Activated CD4-positive, alpha-beta T cell treated with anti-CD3 and anti-CD28 coated beads, Interleukin-2, amount 50 U/mL, for 4 hours (primary cell): ENCODE measurements around the gene NLN.
"Not testable (repeated sequence)": the region's sequence is repeated elsewhere in the genome, so short reads cannot be mapped to it uniquely, and the experiment has no call there.

ENCODE experiments used
- DNase-seq, 2 experiments: peaks; one replicate each; pipeline ENCODE4 v3.0.0-alpha.2; 2020

Gene NLN

GRCh38 chr5:65775476-65775875 lies 53.5 kb downstream of the NLN start:
- DNase-seq = no peak

DNA sequence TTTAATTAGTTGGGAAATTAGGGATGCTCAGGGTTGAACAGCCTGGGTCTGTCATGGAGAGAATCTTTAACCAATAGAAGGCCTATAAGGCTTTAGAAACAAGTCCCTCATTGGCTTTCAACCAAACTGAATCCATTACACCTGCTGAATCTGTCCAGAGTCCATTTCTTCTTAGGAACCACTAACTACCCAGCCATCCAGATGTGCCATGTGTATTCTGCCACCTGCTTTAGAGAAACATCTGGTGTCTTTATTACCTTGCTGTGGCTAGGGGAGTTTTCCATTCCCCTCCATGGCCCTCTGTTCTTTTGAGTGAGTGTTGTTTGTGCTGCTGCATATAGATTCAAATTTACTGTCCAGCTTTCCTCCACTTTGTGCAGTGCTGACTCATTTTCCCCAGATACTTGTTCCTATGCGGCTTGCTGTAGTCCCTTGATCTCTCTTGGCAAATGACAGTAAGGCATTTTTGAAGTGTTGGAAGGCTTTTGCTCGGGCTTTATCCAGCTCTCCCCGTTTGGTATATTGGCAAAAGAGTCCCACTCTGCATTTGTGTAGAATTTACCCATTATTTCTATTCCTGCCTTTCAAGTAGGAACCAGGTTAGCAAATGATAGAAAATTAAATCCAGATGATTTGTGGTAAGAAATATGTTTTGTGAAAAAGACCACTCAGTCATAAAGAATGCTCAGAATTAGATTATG lies 54.6 kb downstream of the NLN start:
- no peak for DNase-seq

- DNase-seq = no peak
Measured at GRCh38 chr5:65778126-65778525, 56.1 kb downstream of the NLN start.

- no peak for DNase-seq
Measured at GRCh38 chr5:65779643-65780042, 57.6 kb downstream of the NLN start.

GRCh38 chr5:65788296-65788695 lies 66.3 kb downstream of the NLN start:
- DNase-seq = not testable (repeated sequence)

GRCh38 chr5:65790371-65791163 lies 68.6 kb downstream of the NLN start:
- DNase-seq = peak; percentile 17 to 28

- DNase-seq = no peak
Measured at GRCh38 chr5:65791712-65792673, 70.0 kb downstream of the NLN start.

- DNase-seq = no peak
Measured at GRCh38 chr5:65796269-65796668, 74.3 kb downstream of the NLN start.

- no peak for DNase-seq
Measured at GRCh38 chr5:65796751-65797316, 74.8 kb downstream of the NLN start.

GRCh38 chr5:65797481-65797880 lies 75.5 kb downstream of the NLN start:
- DNase-seq = no peak

- no peak for DNase-seq
Measured at GRCh38 chr5:65799857-65800256, 77.9 kb downstream of the NLN start.

DNA sequence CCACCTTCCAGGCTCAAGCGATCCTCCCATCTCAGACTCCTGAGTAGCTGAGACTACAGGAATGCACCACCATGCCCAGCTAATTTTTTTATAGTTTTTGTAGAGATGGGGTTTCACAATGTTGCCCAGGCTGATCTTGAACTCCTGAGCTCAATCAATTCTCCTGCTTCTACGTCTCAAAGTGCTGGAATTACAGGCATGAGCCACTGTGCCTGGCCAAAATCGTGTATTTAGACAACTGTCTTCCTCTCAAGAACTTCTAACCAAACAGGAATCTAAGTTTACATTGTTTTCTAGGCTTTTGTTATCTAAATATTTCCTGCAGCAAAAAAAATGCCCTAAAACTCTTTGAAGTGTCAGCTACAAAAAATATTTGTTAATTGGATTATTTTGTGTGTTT lies 78.8 kb downstream of the NLN start:
- no peak for DNase-seq

GRCh38 chr5:65801352-65801783 lies 79.4 kb downstream of the NLN start:
- DNase-seq = no peak

GRCh38 chr5:65802080-65802479 lies 80.1 kb downstream of the NLN start:
- DNase-seq = no peak

DNA sequence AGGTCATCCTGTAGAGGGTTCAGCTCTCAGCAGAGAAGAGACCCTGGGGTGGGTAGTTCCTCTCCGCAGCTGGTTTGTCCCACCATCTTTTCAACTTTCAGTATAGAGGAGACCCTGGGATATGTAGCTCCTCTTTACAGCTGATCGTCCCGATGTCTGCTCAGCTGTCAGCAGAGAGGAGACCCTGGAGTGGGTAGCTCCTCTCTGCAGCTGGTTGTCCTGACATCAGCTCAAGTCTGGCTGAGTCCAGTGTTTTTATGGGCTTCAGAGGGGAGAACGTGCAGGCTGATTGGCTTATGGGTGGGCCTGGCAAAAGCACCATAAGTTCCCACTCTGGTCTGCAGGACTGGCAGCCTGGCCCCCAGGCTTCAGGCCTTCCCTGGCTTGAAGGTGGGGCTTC lies 80.8 kb downstream of the NLN start:
- DNase-seq = no peak

- DNase-seq = no peak
Measured at GRCh38 chr5:65803699-65804391, 81.8 kb downstream of the NLN start.

DNA sequence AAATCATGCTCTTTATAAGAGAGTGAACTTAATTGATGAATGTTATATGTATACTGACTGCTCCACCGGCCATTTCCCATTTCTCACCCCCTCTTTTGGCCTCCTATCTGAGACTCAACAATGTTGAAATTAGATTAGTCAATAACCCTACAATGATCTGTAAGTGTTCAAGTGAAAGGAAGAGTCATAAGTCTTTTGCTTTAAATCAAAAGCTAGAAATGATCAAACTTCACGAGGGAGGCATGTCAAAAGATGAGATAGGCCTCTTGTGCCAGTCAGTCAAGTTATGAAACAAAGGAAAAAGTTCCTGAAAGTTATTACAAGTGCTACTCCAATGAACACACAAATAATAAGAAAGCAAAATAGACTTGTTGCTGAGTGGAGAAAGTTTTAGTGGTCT lies 83.1 kb downstream of the NLN start:
- no peak for DNase-seq

- not testable (repeated sequence) for DNase-seq
Measured at GRCh38 chr5:65807494-65807893, 85.5 kb downstream of the NLN start.

GRCh38 chr5:65808251-65808741 lies 86.3 kb downstream of the NLN start:
- DNase-seq = no peak

- DNase-seq = no peak
Measured at GRCh38 chr5:65808818-65809217, 86.8 kb downstream of the NLN start.

GRCh38 chr5:65809817-65810531 lies 88.0 kb downstream of the NLN start:
- DNase-seq = no peak
